H9 (cell line): Measurements from ENCODE around the gene PRMT2. TPM values are rescaled to one million over a fixed set of nuclear protein-coding genes. Genes with fewer than 3 reads are reported as not detected.

ENCODE experiments used
- DNase-seq: peaks from one replicate; pipeline ENCODE4 v3.0.0-alpha.2; 2017
- H2AFZ ChIP-seq: one replicate; pipeline ENCODE4 v1.6.1; 2013; ENCODE audit warnings: mild to moderate bottlenecking, low read length, control low read depth, moderate library complexity
- H2AK5ac ChIP-seq: 2 replicates; pipeline ENCODE4 v1.6.1; 2013; ENCODE audit warnings: low read length, control low read depth, mixed read lengths; ENCODE audit not compliant: insufficient read length
- H2BK120ac ChIP-seq: one replicate; pipeline ENCODE4 v1.6.1; 2013; ENCODE audit warnings: low read depth, mild to moderate bottlenecking, low read length, control low read depth, inconsistent platforms; ENCODE audit not compliant: poor library complexity, severe bottlenecking
- H2BK12ac ChIP-seq: 2 replicates; pipeline ENCODE4 v1.6.1; 2013; ENCODE audit warnings: low read length, control low read depth, mixed read lengths, low read depth; ENCODE audit not compliant: insufficient read length
- H2BK15ac ChIP-seq: 2 replicates; pipeline ENCODE4 v1.6.1; 2013; ENCODE audit warnings: low read depth, low read length, control low read depth
- H2BK20ac ChIP-seq: one replicate; pipeline ENCODE4 v1.6.1; 2013; ENCODE audit warnings: low read depth, mild to moderate bottlenecking, low read length, control low read depth, inconsistent platforms; ENCODE audit not compliant: poor library complexity, severe bottlenecking
- H2BK5ac ChIP-seq: 2 replicates; pipeline ENCODE4 v1.6.1; 2013; ENCODE audit warnings: low read length, control low read depth, mixed read lengths; ENCODE audit not compliant: insufficient read length
- H3K14ac ChIP-seq: 2 replicates; pipeline ENCODE4 v1.6.1; 2013; ENCODE audit warnings: low read length, control low read depth; ENCODE audit not compliant: insufficient read depth
- H3K18ac ChIP-seq: 2 replicates; pipeline ENCODE4 v1.6.1; 2013; ENCODE audit warnings: low read depth, mild to moderate bottlenecking, mixed read lengths, low read length, control low read depth; ENCODE audit not compliant: insufficient read length
- H3K23ac ChIP-seq: 2 replicates; pipeline ENCODE4 v1.6.1; 2013; ENCODE audit warnings: low read length, control low read depth, mixed read lengths, low read depth; ENCODE audit not compliant: insufficient read length
- H3K23me2 ChIP-seq: 2 replicates; pipeline ENCODE4 v1.6.1; 2013; ENCODE audit warnings: low read depth, mild to moderate bottlenecking, mixed read lengths, low read length, control low read depth; ENCODE audit not compliant: insufficient read length, poor library complexity, severe bottlenecking
- H3K27ac ChIP-seq: 2 replicates; pipeline ENCODE4 v1.5.1; 2013; ENCODE audit warnings: low read length, control low read depth, mixed read lengths, low read depth; ENCODE audit not compliant: insufficient read length
- H3K27me3 ChIP-seq: 2 replicates; pipeline ENCODE4 v1.6.1; 2013; ENCODE audit warnings: low read length, control low read depth, inconsistent platforms; ENCODE audit not compliant: insufficient read depth
- H3K4ac ChIP-seq: 2 replicates; pipeline ENCODE4 v1.6.1; 2013; ENCODE audit warnings: low read depth, mild to moderate bottlenecking, control low read depth, inconsistent platforms, low read length, moderate library complexity
- H3K4me1 ChIP-seq: 2 replicates; pipeline ENCODE4 v1.6.1; 2013; ENCODE audit warnings: low read length, control low read depth, inconsistent platforms; ENCODE audit not compliant: insufficient read depth
- H3K4me2 ChIP-seq: 2 replicates; pipeline ENCODE4 v1.6.1; 2013; ENCODE audit warnings: low read length, control low read depth, mixed read lengths; ENCODE audit not compliant: insufficient read length, insufficient read depth
- H3K56ac ChIP-seq: 2 replicates; pipeline ENCODE4 v1.6.1; 2013; ENCODE audit warnings: low read depth, mild to moderate bottlenecking, mixed read lengths, low read length, control low read depth; ENCODE audit not compliant: insufficient read length
- H3K79me1 ChIP-seq: 2 replicates; pipeline ENCODE4 v1.6.1; 2013; ENCODE audit warnings: low read depth, mild to moderate bottlenecking, moderate library complexity, low read length, control low read depth, inconsistent platforms; ENCODE audit not compliant: insufficient read depth, poor library complexity, severe bottlenecking
- H3K79me2 ChIP-seq: 2 replicates; pipeline ENCODE4 v1.6.1; 2013; ENCODE audit warnings: low read length, control low read depth, inconsistent platforms; ENCODE audit not compliant: insufficient read depth
- H3K9ac ChIP-seq: 2 replicates; pipeline ENCODE4 v1.6.1; 2013; ENCODE audit warnings: low read length, control low read depth, mixed read lengths; ENCODE audit not compliant: insufficient read length; ENCODE audit errors: extremely low read depth
- H3K9me3 ChIP-seq: one replicate; pipeline ENCODE4 v1.6.1; 2013; ENCODE audit warnings: low read depth, low read length, inconsistent platforms; ENCODE audit not compliant: control insufficient read depth
- H3T11ph ChIP-seq: one replicate; pipeline ENCODE4 v1.6.1; 2013; ENCODE audit warnings: mild to moderate bottlenecking, low read length, control low read depth, inconsistent platforms
- H4K20me1 ChIP-seq: one replicate; pipeline ENCODE4 v1.6.1; 2013; ENCODE audit not compliant: control insufficient read depth, insufficient read length, insufficient read depth
- H4K5ac ChIP-seq: 2 replicates; pipeline ENCODE4 v1.6.1; 2013; ENCODE audit warnings: low read depth, mild to moderate bottlenecking, mixed read lengths, low read length, control low read depth; ENCODE audit not compliant: insufficient read length
- H4K8ac ChIP-seq: replicated peaks from 2 replicates; pipeline ENCODE4 v1.6.1; 2013; ENCODE audit warnings: low read length, control low read depth, mixed read lengths, low read depth; ENCODE audit not compliant: insufficient read length
- H4K91ac ChIP-seq: 2 replicates; pipeline ENCODE4 v1.6.1; 2013; ENCODE audit warnings: low read depth, mild to moderate bottlenecking, moderate library complexity, mixed read lengths, low read length, control low read depth; ENCODE audit not compliant: insufficient read length
- H3K27ac Mint-ChIP-seq, 3 experiments: 2 replicates in 2 of 3; 3 replicates in 1 of 3; pipeline ENCODE4 v1.8.0; 2020 to 2021; ENCODE audit warnings: mixed read lengths in 3 of 3, mild to moderate bottlenecking in 1 of 3, moderate library complexity in 1 of 3
- H3K27me3 Mint-ChIP-seq: 2 replicates; pipeline ENCODE4 v1.8.0; 2021; ENCODE audit warnings: low read depth, mild to moderate bottlenecking, moderate library complexity, mixed read lengths
- H3K36me3 Mint-ChIP-seq, 3 experiments: 2 replicates in 2 of 3; 3 replicates in 1 of 3; pipeline ENCODE4 v1.8.0; 2020 to 2021; ENCODE audit warnings: low read depth in 3 of 3, mixed read lengths in 3 of 3; ENCODE audit not compliant: insufficient read depth in 1 of 3
- H3K4me1 Mint-ChIP-seq, 2 experiments: 2 replicates each; pipeline ENCODE4 v1.8.0; 2020; ENCODE audit warnings: mixed read lengths in 2 of 2
- H3K4me3 Mint-ChIP-seq, 2 experiments: 2 replicates in 1 of 2; 3 replicates in 1 of 2; pipeline ENCODE4 v1.8.0; 2020 to 2021; ENCODE audit warnings: mild to moderate bottlenecking in 2 of 2, mixed read lengths in 2 of 2, moderate library complexity in 1 of 2
- H3K9me3 Mint-ChIP-seq, 2 experiments: 2 replicates in 1 of 2; 3 replicates in 1 of 2; pipeline ENCODE4 v1.8.0; 2020; ENCODE audit warnings: mild to moderate bottlenecking in 2 of 2, mixed read lengths in 2 of 2, moderate library complexity in 1 of 2
- WGBS: extraction: QIAGEN DNeasy Blood & Tissue Kit; methylation state at CpG from one replicate; pipeline ENCODE4 v1.1.7; 2013; ENCODE audit warnings: missing lambda C conversion rate, low lambda C conversion rate, mixed read lengths; ENCODE audit not compliant: insufficient read length; ENCODE audit errors: extremely low coverage; 5-methylcytosine and 5-hydroxymethylcytosine counted together
- total RNA-seq: library from RNA; stranded (reverse); gene quantifications from 2 replicates; pipeline ENCODE4 v1.2.1, GENCODE V29; 2021
- TF ChIP-seq, protein P1 (sequence below): fragments of 200-600 bp; sonication (generic); conservative IDR thresholded peaks from 3 replicates; pipeline ENCODE4 v1.8.0; 2021; ENCODE audit warnings: antibody characterized with exemption, mild to moderate bottlenecking

PRMT2 gene
- total RNA-seq, 1 experiment from 2014 or later: 53.7 TPM

DNA sequence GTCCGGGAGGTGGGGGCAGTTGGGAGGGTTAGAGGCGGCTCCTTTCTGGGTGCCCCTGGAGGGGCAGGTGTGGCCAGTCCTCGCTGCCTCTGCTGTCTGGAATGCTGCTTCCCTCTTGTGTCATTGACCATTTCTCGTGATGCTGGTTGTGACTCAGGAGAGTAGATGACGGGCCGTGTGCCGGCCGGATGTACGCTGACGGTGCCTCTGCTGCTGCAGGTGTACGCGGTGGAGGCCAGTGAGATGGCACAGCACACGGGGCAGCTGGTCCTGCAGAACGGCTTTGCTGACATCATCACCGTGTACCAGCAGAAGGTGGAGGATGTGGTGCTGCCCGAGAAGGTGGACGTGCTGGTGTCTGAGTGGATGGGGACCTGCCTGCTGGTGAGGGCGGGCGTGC lies 13.9 kb downstream of the PRMT2 start:
- H2BK5ac ChIP-seq: no peak overlapping the region
- no CpG with 5 or more reads among the region's 19 CpGs for WGBS
- H2BK15ac ChIP-seq: no peak overlapping the region
- H3T11ph ChIP-seq: no peak overlapping the region
- no peak overlapping the region; the same call in 1 of the 2 replicates for H3K14ac ChIP-seq
- no peak overlapping the region for H3K4ac ChIP-seq
- H3K23ac ChIP-seq: no peak overlapping the region
- TF ChIP-seq, protein P1, sequence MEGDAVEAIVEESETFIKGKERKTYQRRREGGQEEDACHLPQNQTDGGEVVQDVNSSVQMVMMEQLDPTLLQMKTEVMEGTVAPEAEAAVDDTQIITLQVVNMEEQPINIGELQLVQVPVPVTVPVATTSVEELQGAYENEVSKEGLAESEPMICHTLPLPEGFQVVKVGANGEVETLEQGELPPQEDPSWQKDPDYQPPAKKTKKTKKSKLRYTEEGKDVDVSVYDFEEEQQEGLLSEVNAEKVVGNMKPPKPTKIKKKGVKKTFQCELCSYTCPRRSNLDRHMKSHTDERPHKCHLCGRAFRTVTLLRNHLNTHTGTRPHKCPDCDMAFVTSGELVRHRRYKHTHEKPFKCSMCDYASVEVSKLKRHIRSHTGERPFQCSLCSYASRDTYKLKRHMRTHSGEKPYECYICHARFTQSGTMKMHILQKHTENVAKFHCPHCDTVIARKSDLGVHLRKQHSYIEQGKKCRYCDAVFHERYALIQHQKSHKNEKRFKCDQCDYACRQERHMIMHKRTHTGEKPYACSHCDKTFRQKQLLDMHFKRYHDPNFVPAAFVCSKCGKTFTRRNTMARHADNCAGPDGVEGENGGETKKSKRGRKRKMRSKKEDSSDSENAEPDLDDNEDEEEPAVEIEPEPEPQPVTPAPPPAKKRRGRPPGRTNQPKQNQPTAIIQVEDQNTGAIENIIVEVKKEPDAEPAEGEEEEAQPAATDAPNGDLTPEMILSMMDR: no peak
- no peak overlapping the region for H3K56ac ChIP-seq
- no peaks in the 10 kb centered on the region for H3K4me1 Mint-ChIP-seq
- H4K91ac ChIP-seq: no peak overlapping the region
- H4K20me1 ChIP-seq: no peaks in the 10 kb centered on the region
- H4K8ac ChIP-seq: no peak overlapping the region
- H2AK5ac ChIP-seq: no peak overlapping the region
- peaks cover 0 to 2% of the 10 kb centered on the region in 2 experiments; a peak in 2 of 5 replicates for H3K9me3 Mint-ChIP-seq
- no peak overlapping the region for H4K5ac ChIP-seq
- no peak for DNase-seq
- no peak overlapping the region for H3K27ac ChIP-seq
- H3K23me2 ChIP-seq: no peaks in the 10 kb centered on the region
- H3K9ac ChIP-seq: no peak overlapping the region
- no peaks in the 10 kb centered on the region for H3K27me3 Mint-ChIP-seq
- H2BK120ac ChIP-seq: no peak overlapping the region
- no peak overlapping the region for H3K18ac ChIP-seq
- H3K4me1 ChIP-seq: no peaks in the 10 kb centered on the region
- H3K27ac Mint-ChIP-seq: peak overlapping the region in 1 of 3 experiments; percentile 40; a peak in 1 of 7 replicates
- H3K79me1 ChIP-seq: no peaks in the 10 kb centered on the region
- H3K36me3 Mint-ChIP-seq: peaks cover 56 to 87% (median 84%) of the 10 kb centered on the region in 3 experiments
- no peak overlapping the region for H2AFZ ChIP-seq
- no peak overlapping the region for H2BK12ac ChIP-seq
- H3K9me3 ChIP-seq: no peaks in the 10 kb centered on the region
- no peaks in the 10 kb centered on the region for H3K27me3 ChIP-seq
- no peaks in the 10 kb centered on the region for H3K79me2 ChIP-seq
- no peak overlapping the region for H2BK20ac ChIP-seq
- H3K4me2 ChIP-seq: no peak overlapping the region
- H3K4me3 Mint-ChIP-seq: no peak overlapping the region
